ENCODE measurements around the gene LGALS7.

GRCh38 chr19:38722947-38723605 is 50.2 kb downstream of the LGALS7 start:
- TF ChIP-seq CTCF (IDR thresholded peaks at IDR 0.05) (no peak), POLR2AphosphoS5 (IDR thresholded peaks at IDR 0.05) (no peak)
